IPS DF 4.7 (cell line): Measurements from ENCODE around the gene GPR137C.

Experiments
- DNase-seq: peaks from one replicate; pipeline ENCODE4 v3.0.0-alpha.2; 2013; ENCODE audit warnings: low spot score; ENCODE audit errors: extremely low read depth

GPR137C gene

GRCh38 chr14:52663850-52664249 is 111.2 kb downstream of the GPR137C start:
- DNase-seq: no peak

- DNase-seq: no peak
Measured at GRCh38 chr14:52678591-52678990, 126.0 kb downstream of the GPR137C start.

- DNase-seq: no peak
Measured at GRCh38 chr14:52683985-52684520, 131.4 kb downstream of the GPR137C start.

- DNase-seq: no peak
Measured at GRCh38 chr14:52686176-52686575, 133.5 kb downstream of the GPR137C start.
